ENCODE data around the gene FNBP1. TPM values are rescaled to one million over a fixed set of nuclear protein-coding genes. Genes with fewer than 3 reads are reported as not detected.

Gene FNBP1
- total and polyA plus RNA-seq, 2 of the 13 experiments (the other 11 are each of a cell fraction or from before 2014, with no cell fraction given): 5.4 to 19.5 TPM

- TF ChIP-seq POGK (CRISPR knock-in tag; conservative IDR thresholded peaks at IDR 0.05) (peak; percentile 18; the same call in 1 of the 2 replicates), ZSCAN31 (CRISPR knock-in tag; IDR thresholded peaks at IDR 0.05; ENCODE audit: low read depth) (peak; percentile 45; the same call in 1 of the 2 replicates), ZNF446 (CRISPR knock-in tag; IDR thresholded peaks at IDR 0.05) (peak; percentile 19; the same call in 1 of the 2 replicates), ZNF34 (CRISPR knock-in tag; IDR thresholded peaks at IDR 0.05; ENCODE audit: borderline replicate concordance) (0 out of 2 replicates have a peak, but pooled peaks have one; percentile 57), PHF8 (CRISPR knock-in tag; IDR thresholded peaks at IDR 0.05) (peak; percentile 73), ZFY (CRISPR knock-in tag; IDR thresholded peaks at IDR 0.05) (peak; percentile 80)
Observed at GRCh38 chr9:130042885-130043653, at the start of gene FNBP1 (continued).

GRCh38 chr9:130090915-130091314 is 47.9 kb upstream of the FNBP1 start:
- H3K4me2 ChIP-seq (ENCODE audit: low read depth, low read length): no peak overlapping the region
- no peak overlapping the region for H2AFZ ChIP-seq (ENCODE audit: low read length)
- 97% methylated on average over 3 of the region's 3 CpGs for WGBS (ENCODE audit: low lambda C conversion rate)
- no peak overlapping the region for H3K27ac ChIP-seq (ENCODE audit: extremely low read length, insufficient read depth, low read length)
- H4K20me1 ChIP-seq (ENCODE audit: insufficient read depth, low read length): no peaks in the 10 kb centered on the region
- peaks cover 16 to 65% of the 10 kb centered on the region in 2 experiments; a peak in 4 of 5 replicates for H3K36me3 ChIP-seq (replicated peaks in 1 of 2; ENCODE audit: control insufficient read depth in 1 of 2, insufficient read depth in 2 of 2, low read length in 2 of 2)
- ChIA-PET POLR2A (no interaction called here), CTCF (ENCODE audit: low intra/inter-chr PET ratio, low total read pairs) (no interaction called here)
- in situ Hi-C loops (cut with HindIII; ENCODE audit: extremely low pct_ligation_motif_present, low pct_unique_long_range_greater_than_20kb): no loop called here
- H3K9me3 ChIP-seq (ENCODE audit: low read length): no peaks in the 10 kb centered on the region
- FAIRE-seq (no peak), ATAC-seq (no peak), DNase-seq (ENCODE audit: low spot score) (no peak)
- no peaks in the 10 kb centered on the region for H3K79me2 ChIP-seq (ENCODE audit: insufficient read depth, low read length)
- no peak overlapping the region for H3K4me3 ChIP-seq (replicated peaks in 1 of 3; ENCODE audit: insufficient read depth in 1 of 3, low read depth in 2 of 3, low read length in 3 of 3)
- intact Hi-C loops (cut with micrococcal nuclease; ENCODE audit: unreplicated experiment): no loop called here
- H3K27me3 ChIP-seq (ENCODE audit: control insufficient read depth in 1 of 2, insufficient read depth in 2 of 2, low read length in 2 of 2): no peaks in the 10 kb centered on the region
- H3K9ac ChIP-seq (ENCODE audit: insufficient read depth, low read depth, low read length): no peak overlapping the region
- no peaks in the 10 kb centered on the region for H3K4me1 ChIP-seq (ENCODE audit: insufficient read depth, low read length)
- BruUV-seq (replicated peaks): no TSS peak
- TF ChIP-seq ZBTB26 (CRISPR knock-in tag; IDR thresholded peaks at IDR 0.05; ENCODE audit: borderline replicate concordance): no peak
- no peak for TF ChIP-seq ZNF34 (CRISPR knock-in tag; IDR thresholded peaks at IDR 0.05; ENCODE audit: borderline replicate concordance)
- TF ChIP-seq ZNF773 (CRISPR knock-in tag; IDR thresholded peaks at IDR 0.05; ENCODE audit: borderline replicate concordance): no peak
- no peak for TF ChIP-seq ZNF547 (CRISPR knock-in tag; IDR thresholded peaks at IDR 0.05)
- TF ChIP-seq CEBPZ (IDR thresholded peaks at IDR 0.05; ENCODE audit: low read length): no peak
- no peak for TF ChIP-seq ZNF24 (IDR thresholded peaks at IDR 0.05)
- TF ChIP-seq ZNF761 (CRISPR knock-in tag; conservative IDR thresholded peaks at IDR 0.05): no peak
- TF ChIP-seq ZNF619 (CRISPR knock-in tag; IDR thresholded peaks at IDR 0.05): no peak
- TF ChIP-seq ZNF335 (CRISPR knock-in tag; IDR thresholded peaks at IDR 0.05): no peak
- TF ChIP-seq GMEB2 (CRISPR knock-in tag; IDR thresholded peaks at IDR 0.05; ENCODE audit: low read depth): no peak
